Ovary (tissue), 3 donors: ENCODE results near the gene TENM3.

Experiments used
- CTCF ChIP-seq, 3 donors: fragments of 450-650 bp in 2 of 3; fragments of 200-600 bp in 1 of 3; IDR thresholded peaks; one replicate each; pipeline versions ENCODE4 v1.5.1 to v1.8.0; 2016 to 2022; ENCODE audit warnings: antibody characterized with exemption in 3 of 3, mild to moderate bottlenecking in 1 of 3
- EP300 ChIP-seq: sonication (generic); formaldehyde crosslinking; IDR thresholded peaks from one replicate; pipeline ENCODE4 v1.6.1; 2017; ENCODE audit warnings: antibody characterized with exemption
- POLR2A ChIP-seq: fragments of 450-650 bp; IDR thresholded peaks from one replicate; pipeline ENCODE4 v1.6.1; 2017; ENCODE audit warnings: antibody characterized with exemption, mild to moderate bottlenecking, moderate library complexity
- donor health status: DM: no; HTN: no; CAD: no.

GRCh38 chr4:182231080-182231479, 12.1 kb upstream of the TENM3 start:
- TF ChIP-seq POLR2A (no peak), CTCF (IDR thresholded peaks at IDR 0.05) (no peak), EP300 (no peak)
